Liver (tissue), 9 donors: ENCODE data around the gene PIP4K2C. TPM values are rescaled to one million over a fixed set of nuclear protein-coding genes. Genes with fewer than 3 reads are reported as not detected.
A peak's percentile ranks its signal among the peaks of the same experiment; 100 is the strongest.

ENCODE experiments used
- DNase-seq: peaks from one replicate; pipeline ENCODE4 v3.0.0-alpha.2; 2017; ENCODE audit warnings: low spot score
- H3K27ac ChIP-seq, 2 donors: one replicate each; pipeline ENCODE4 v1.7.0; 2013; ENCODE audit warnings: inconsistent platforms in 2 of 2, low read length in 2 of 2, control low read depth in 1 of 2, low read depth in 1 of 2, mild to moderate bottlenecking in 1 of 2
- H3K27me3 ChIP-seq, 4 donors: one replicate each; pipeline versions ENCODE4 v1.6.1 to v1.7.0; 2013; ENCODE audit warnings: low read length in 3 of 4, inconsistent platforms in 1 of 4, mild to moderate bottlenecking in 1 of 4, moderate library complexity in 1 of 4; ENCODE audit not compliant: control insufficient read depth in 4 of 4, insufficient read depth in 4 of 4
- H3K36me3 ChIP-seq, 4 donors: one replicate each; pipeline versions ENCODE4 v1.6.1 to v1.7.0; 2013; ENCODE audit warnings: low read length in 3 of 4, mild to moderate bottlenecking in 3 of 4, low read depth in 1 of 4, moderate library complexity in 1 of 4; ENCODE audit not compliant: control insufficient read depth in 4 of 4, insufficient read depth in 3 of 4
- H3K4me1 ChIP-seq, 4 donors: one replicate each; pipeline versions ENCODE4 v1.6.1 to v1.7.0; 2013; ENCODE audit warnings: low read length in 3 of 4, mild to moderate bottlenecking in 3 of 4, moderate library complexity in 1 of 4; ENCODE audit not compliant: control insufficient read depth in 4 of 4, insufficient read depth in 4 of 4
- H3K4me3 ChIP-seq, 3 donors: one replicate each; pipeline versions ENCODE4 v1.6.1 to v1.7.0; 2013; ENCODE audit warnings: low read length in 3 of 3, control low read depth in 1 of 3, low read depth in 1 of 3, mild to moderate bottlenecking in 1 of 3
- H3K9ac ChIP-seq, 2 donors: one replicate each; pipeline ENCODE4 v1.7.0; 2013; ENCODE audit warnings: low read length in 2 of 2, mild to moderate bottlenecking in 2 of 2, moderate library complexity in 2 of 2, control low read depth in 1 of 2, low read depth in 1 of 2
- H3K9me3 ChIP-seq, 4 donors: one replicate each; pipeline versions ENCODE4 v1.6.1 to v1.7.0; 2013; ENCODE audit warnings: low read length in 3 of 4; ENCODE audit not compliant: control insufficient read depth in 4 of 4
- EGR1 ChIP-seq, 2 donors: IDR thresholded peaks; 2 replicates each; pipeline ENCODE4 v1.6.1; 2016 to 2018; ENCODE audit warnings: antibody characterized with exemption in 2 of 2, low read depth in 2 of 2
- FOXA1 ChIP-seq: IDR thresholded peaks from 2 replicates; pipeline ENCODE4 v1.6.1; 2016; ENCODE audit warnings: antibody characterized with exemption
- FOXA2 ChIP-seq: IDR thresholded peaks from 2 replicates; pipeline ENCODE4 v1.6.1; 2016; ENCODE audit warnings: antibody characterized with exemption
- GABPA ChIP-seq, 2 donors: IDR thresholded peaks in 1 of 2; conservative IDR thresholded peaks in 1 of 2; 2 replicates each; pipeline ENCODE4 v1.6.1; 2016; ENCODE audit warnings: antibody characterized with exemption in 2 of 2, mild to moderate bottlenecking in 1 of 2, moderate library complexity in 1 of 2
- HNF4A ChIP-seq, 2 donors: conservative IDR thresholded peaks; 2 replicates each; pipeline ENCODE4 v1.6.1; 2016; ENCODE audit warnings: antibody characterized with exemption in 2 of 2, mild to moderate bottlenecking in 2 of 2
- HNF4G ChIP-seq: IDR thresholded peaks from 2 replicates; pipeline ENCODE4 v1.6.1; 2016; ENCODE audit warnings: antibody characterized with exemption
- JUND ChIP-seq, 2 donors: IDR thresholded peaks; 2 replicates each; pipeline ENCODE4 v1.6.1; 2016; ENCODE audit warnings: antibody characterized with exemption in 2 of 2
- NR2F2 ChIP-seq: IDR thresholded peaks from 2 replicates; pipeline ENCODE4 v1.6.1; 2016; ENCODE audit warnings: antibody characterized with exemption
- RAD21 ChIP-seq, 2 donors: IDR thresholded peaks; 2 replicates each; pipeline ENCODE4 v1.6.1; 2016; ENCODE audit warnings: antibody characterized with exemption in 2 of 2, mild to moderate bottlenecking in 2 of 2
- RXRA ChIP-seq, 2 donors: IDR thresholded peaks; 2 replicates each; pipeline ENCODE4 v1.6.1; 2017 to 2018; ENCODE audit warnings: antibody characterized with exemption in 2 of 2, mild to moderate bottlenecking in 1 of 2
- SP1 ChIP-seq: IDR thresholded peaks from 2 replicates; pipeline ENCODE4 v1.6.1; 2018; ENCODE audit warnings: antibody characterized with exemption, mild to moderate bottlenecking
- TAF1 ChIP-seq: conservative IDR thresholded peaks from 2 replicates; pipeline ENCODE4 v1.6.1; 2016; ENCODE audit warnings: antibody characterized with exemption, mild to moderate bottlenecking
- YY1 ChIP-seq: IDR thresholded peaks from 2 replicates; pipeline ENCODE4 v1.6.1; 2016; ENCODE audit warnings: antibody characterized with exemption, mild to moderate bottlenecking
- WGBS: extraction: QIAGEN DNeasy Blood & Tissue Kit; methylation state at CpG from one replicate; pipeline ENCODE4 v1.1.7; 2013; 5-methylcytosine and 5-hydroxymethylcytosine counted together
- polyA plus RNA-seq, 2 donors: library from polyadenylated mRNA; stranded (reverse) in 1 of 2; unstranded in 1 of 2; fragments of 200-250 nt in 1 of 2; fragments of >200 nt in 1 of 2; fragmentation: Nextera tagmentation in 1 of 2; extraction: Ambion mirVana in 1 of 2; gene quantifications; one replicate each; pipeline versions ENCODE4 v1.2.1 to v1.2.3, GENCODE V29; 2013 to 2015
- total RNA-seq, 2 donors: library from RNA; depleted of rRNA; stranded (reverse); fragments of >200 nt; gene quantifications; one replicate each; pipeline ENCODE4 v1.2.3, GENCODE V29; 2014
- TF ChIP-seq, protein P1 (sequence below): IDR thresholded peaks from 2 replicates; pipeline ENCODE4 v1.6.1; 2016; ENCODE audit warnings: antibody characterized with exemption, mild to moderate bottlenecking
- TF ChIP-seq, protein P2 (sequence below): fragments of 150-350 bp; IDR thresholded peaks from 2 replicates; pipeline ENCODE4 v1.5.1; 2017; ENCODE audit warnings: improper control_type of control experiment, low read depth, low read length; ENCODE audit not compliant: missing input control
- TF ChIP-seq, protein P3 (sequence below): IDR thresholded peaks from 2 replicates; pipeline ENCODE4 v1.6.1; 2016; ENCODE audit warnings: antibody characterized with exemption
- TF ChIP-seq, protein P4 (sequence below): IDR thresholded peaks from 2 replicates; pipeline ENCODE4 v1.6.1; 2016; ENCODE audit warnings: antibody characterized with exemption
- TF ChIP-seq, protein P5 (sequence below): IDR thresholded peaks from 2 replicates; pipeline ENCODE4 v1.6.1; 2016; ENCODE audit warnings: antibody characterized with exemption
- donor health status: healthy.
- donor health status: healthy.
- donor health status: healthy.
- donor health status: healthy.
- donor health status: healthy.

PIP4K2C gene
- total and polyA plus RNA-seq, 4 donors = 6.5 to 11.9 (median 9.4) TPM

DNA sequence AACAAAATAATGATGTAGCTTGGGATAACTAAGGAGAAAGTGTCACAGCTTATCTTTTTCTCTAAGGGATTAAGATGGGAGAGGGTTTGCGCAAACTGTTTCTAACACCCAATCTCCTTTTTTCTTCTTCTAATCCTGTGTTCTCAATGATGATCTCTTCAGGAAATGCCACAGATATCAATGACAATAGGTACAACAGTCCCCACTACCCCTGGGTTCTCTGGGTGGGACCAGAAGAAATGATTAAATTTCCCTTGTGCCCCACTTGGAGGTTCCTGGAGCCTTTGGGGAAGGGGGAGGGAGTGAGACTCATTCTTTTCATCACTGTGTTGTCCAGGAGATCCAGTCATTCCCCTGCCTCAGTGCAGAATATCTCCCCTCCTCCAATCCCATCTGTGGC, 8.6 kb upstream of the PIP4K2C start (continued):
- TF ChIP-seq, protein P1, sequence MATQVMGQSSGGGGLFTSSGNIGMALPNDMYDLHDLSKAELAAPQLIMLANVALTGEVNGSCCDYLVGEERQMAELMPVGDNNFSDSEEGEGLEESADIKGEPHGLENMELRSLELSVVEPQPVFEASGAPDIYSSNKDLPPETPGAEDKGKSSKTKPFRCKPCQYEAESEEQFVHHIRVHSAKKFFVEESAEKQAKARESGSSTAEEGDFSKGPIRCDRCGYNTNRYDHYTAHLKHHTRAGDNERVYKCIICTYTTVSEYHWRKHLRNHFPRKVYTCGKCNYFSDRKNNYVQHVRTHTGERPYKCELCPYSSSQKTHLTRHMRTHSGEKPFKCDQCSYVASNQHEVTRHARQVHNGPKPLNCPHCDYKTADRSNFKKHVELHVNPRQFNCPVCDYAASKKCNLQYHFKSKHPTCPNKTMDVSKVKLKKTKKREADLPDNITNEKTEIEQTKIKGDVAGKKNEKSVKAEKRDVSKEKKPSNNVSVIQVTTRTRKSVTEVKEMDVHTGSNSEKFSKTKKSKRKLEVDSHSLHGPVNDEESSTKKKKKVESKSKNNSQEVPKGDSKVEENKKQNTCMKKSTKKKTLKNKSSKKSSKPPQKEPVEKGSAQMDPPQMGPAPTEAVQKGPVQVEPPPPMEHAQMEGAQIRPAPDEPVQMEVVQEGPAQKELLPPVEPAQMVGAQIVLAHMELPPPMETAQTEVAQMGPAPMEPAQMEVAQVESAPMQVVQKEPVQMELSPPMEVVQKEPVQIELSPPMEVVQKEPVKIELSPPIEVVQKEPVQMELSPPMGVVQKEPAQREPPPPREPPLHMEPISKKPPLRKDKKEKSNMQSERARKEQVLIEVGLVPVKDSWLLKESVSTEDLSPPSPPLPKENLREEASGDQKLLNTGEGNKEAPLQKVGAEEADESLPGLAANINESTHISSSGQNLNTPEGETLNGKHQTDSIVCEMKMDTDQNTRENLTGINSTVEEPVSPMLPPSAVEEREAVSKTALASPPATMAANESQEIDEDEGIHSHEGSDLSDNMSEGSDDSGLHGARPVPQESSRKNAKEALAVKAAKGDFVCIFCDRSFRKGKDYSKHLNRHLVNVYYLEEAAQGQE = no peak
- TF ChIP-seq, protein P2, sequence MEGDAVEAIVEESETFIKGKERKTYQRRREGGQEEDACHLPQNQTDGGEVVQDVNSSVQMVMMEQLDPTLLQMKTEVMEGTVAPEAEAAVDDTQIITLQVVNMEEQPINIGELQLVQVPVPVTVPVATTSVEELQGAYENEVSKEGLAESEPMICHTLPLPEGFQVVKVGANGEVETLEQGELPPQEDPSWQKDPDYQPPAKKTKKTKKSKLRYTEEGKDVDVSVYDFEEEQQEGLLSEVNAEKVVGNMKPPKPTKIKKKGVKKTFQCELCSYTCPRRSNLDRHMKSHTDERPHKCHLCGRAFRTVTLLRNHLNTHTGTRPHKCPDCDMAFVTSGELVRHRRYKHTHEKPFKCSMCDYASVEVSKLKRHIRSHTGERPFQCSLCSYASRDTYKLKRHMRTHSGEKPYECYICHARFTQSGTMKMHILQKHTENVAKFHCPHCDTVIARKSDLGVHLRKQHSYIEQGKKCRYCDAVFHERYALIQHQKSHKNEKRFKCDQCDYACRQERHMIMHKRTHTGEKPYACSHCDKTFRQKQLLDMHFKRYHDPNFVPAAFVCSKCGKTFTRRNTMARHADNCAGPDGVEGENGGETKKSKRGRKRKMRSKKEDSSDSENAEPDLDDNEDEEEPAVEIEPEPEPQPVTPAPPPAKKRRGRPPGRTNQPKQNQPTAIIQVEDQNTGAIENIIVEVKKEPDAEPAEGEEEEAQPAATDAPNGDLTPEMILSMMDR = no peak
- no peak for TF ChIP-seq GABPA (IDR thresholded peaks at IDR 0.05 in 1 of 2, conservative IDR thresholded peaks at IDR 0.05 in 1 of 2)

DNA sequence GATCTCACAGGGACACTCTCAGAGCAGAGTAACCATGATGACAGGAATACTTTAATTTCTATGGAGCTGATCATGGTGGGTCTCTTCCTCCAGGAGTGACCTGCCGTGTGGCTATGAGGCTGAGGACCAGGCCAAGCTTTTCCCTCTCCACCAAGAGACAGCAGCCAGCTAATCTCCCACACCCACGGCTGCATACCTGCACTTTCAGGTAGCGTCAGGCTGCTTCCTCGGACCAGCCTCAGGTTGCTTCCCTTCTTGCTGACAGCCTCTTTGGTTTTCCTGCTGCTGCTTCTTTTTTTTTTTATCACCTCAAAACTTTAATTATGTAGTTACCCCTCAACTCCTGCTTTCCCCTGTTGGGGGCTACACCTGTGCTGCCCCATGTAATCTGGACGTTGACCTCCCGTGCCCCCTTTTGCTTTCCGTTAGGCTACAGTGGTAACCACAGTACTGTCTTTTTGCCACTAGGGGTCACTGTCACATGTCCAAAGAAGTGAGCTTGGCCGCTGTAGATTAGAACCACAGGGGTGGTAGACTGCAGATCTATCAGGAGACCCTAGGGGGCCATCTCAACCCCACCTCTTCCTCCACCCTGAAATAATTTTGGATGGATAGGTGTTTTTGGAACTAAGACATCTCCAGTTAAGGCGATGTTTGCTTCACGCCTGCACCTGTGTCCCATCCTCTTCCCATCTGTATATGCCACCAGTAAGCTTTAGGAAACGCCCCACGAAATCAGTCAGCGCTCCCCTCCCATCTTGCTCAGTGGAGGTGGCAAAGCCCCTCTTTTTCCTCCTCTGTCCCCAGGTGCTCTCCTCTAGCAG, 7.8 kb upstream of the PIP4K2C start:
- no peak overlapping the region for H3K9ac ChIP-seq
- H3K36me3 ChIP-seq = no peaks in the 10 kb centered on the region
- no peaks in the 10 kb centered on the region for H3K9me3 ChIP-seq
- WGBS = 44% methylated on average over 13 of the region's 13 CpGs
- DNase-seq = peak; percentile 59
- no peak overlapping the region for H3K4me3 ChIP-seq
- H3K4me1 ChIP-seq = peaks cover 1 to 13% (median 9%) of the 10 kb centered on the region in 4 donors
- TF ChIP-seq FOXA1 = no peak
- no peak for TF ChIP-seq JUND (IDR thresholded peaks at IDR 0.05)
- peak; percentile 95 to 97 for TF ChIP-seq RAD21 (IDR thresholded peaks at IDR 0.05)
- TF ChIP-seq HNF4A (conservative IDR thresholded peaks at IDR 0.05) = no peak
- peak; percentile 52 for TF ChIP-seq NR2F2
- TF ChIP-seq EGR1 (IDR thresholded peaks at IDR 0.05; ENCODE audit: low read depth in 2 of 2) = no peak
- TF ChIP-seq, protein P3, sequence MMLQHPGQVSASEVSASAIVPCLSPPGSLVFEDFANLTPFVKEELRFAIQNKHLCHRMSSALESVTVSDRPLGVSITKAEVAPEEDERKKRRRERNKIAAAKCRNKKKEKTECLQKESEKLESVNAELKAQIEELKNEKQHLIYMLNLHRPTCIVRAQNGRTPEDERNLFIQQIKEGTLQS = no peak
- TF ChIP-seq, protein P4, sequence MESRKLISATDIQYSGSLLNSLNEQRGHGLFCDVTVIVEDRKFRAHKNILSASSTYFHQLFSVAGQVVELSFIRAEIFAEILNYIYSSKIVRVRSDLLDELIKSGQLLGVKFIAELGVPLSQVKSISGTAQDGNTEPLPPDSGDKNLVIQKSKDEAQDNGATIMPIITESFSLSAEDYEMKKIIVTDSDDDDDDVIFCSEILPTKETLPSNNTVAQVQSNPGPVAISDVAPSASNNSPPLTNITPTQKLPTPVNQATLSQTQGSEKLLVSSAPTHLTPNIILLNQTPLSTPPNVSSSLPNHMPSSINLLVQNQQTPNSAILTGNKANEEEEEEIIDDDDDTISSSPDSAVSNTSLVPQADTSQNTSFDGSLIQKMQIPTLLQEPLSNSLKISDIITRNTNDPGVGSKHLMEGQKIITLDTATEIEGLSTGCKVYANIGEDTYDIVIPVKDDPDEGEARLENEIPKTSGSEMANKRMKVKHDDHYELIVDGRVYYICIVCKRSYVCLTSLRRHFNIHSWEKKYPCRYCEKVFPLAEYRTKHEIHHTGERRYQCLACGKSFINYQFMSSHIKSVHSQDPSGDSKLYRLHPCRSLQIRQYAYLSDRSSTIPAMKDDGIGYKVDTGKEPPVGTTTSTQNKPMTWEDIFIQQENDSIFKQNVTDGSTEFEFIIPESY = no peak
- no peak for TF ChIP-seq FOXA2
- no peak for TF ChIP-seq SP1
- no peak for TF ChIP-seq YY1
- no peak for TF ChIP-seq HNF4G
- TF ChIP-seq, protein P5, sequence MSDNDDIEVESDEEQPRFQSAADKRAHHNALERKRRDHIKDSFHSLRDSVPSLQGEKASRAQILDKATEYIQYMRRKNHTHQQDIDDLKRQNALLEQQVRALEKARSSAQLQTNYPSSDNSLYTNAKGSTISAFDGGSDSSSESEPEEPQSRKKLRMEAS = no peak
- TF ChIP-seq, protein P1 = no peak
- TF ChIP-seq GABPA (IDR thresholded peaks at IDR 0.05 in 1 of 2, conservative IDR thresholded peaks at IDR 0.05 in 1 of 2) = no peak
- peak; percentile 16 to 67 for TF ChIP-seq RXRA (IDR thresholded peaks at IDR 0.05)
- TF ChIP-seq, protein P2 = peak; percentile 93
- no peak for TF ChIP-seq TAF1
- H3K27me3 ChIP-seq = no peaks in the 10 kb centered on the region
- H3K27ac ChIP-seq = no peak overlapping the region
